ENCODE results near the gene VAV2.

Gene VAV2

GRCh38 chr9:133825555-133826218, 166.4 kb downstream of the VAV2 start:
- Histone ChIP-seq H3K27me3 (no peaks in the 10 kb centered on the region), H3K4me2 (peak overlapping the region in 4 of 11 experiments; percentile 2 to 18 (median 5); a peak in 2 of 22 replicates), H3K27ac (0 out of 22 replicates have a peak overlapping the region, but pooled peaks of 1 of the 11 experiments have one; percentile 15)

DNA sequence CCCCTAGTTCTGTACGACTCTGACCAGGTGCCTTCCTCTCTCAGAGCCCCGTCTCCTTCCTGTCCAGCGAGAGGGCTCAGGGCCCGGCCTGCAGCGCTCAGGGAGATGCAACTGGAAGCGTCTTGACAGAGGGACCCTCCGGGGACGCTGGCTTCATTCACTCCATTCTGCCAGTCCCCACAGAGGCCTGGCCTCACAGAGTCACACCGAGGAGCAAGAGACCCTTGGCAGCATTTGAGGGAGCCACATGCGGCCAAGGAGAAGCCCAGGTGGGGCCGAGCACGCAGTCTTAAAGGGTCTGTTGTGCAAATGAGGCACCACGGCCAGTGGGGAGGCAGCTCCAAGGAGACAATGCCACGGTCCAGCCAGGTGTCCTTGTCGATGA, 167.3 kb downstream of the VAV2 start:
- H3K27ac ChIP-seq: no peak overlapping the region
- peaks cover 0 to 79% (median 34%) of the 10 kb centered on the region in 11 experiments; a peak in 17 of 22 replicates for H4K20me1 ChIP-seq
- no peak overlapping the region for H3K9ac ChIP-seq
- peak overlapping the region in 2 of 11 experiments; percentile 81 to 84; a peak in 1 of 22 replicates for H3K4me2 ChIP-seq
- peaks cover 34 to 54% (median 49%) of the 10 kb centered on the region in 10 experiments for H3K4me1 ChIP-seq
- H3K9me3 ChIP-seq (replicated peaks in 1 of 11): no peaks in the 10 kb centered on the region
- no peak for TF ChIP-seq Cebpa-rat (IDR thresholded peaks at IDR 0.05)
- no peak overlapping the region for H3K4me3 ChIP-seq
- peaks cover 0 to 12% (median 3%) of the 10 kb centered on the region in 11 experiments; a peak in 7 of 22 replicates for H3K36me3 ChIP-seq
- no peaks in the 10 kb centered on the region for H3K27me3 ChIP-seq

More at GRCh38 chr9:133825555-133826218, 166.4 kb downstream of the VAV2 start:
- TF ChIP-seq Cebpa-rat (IDR thresholded peaks at IDR 0.05): 0 out of 22 replicates have a peak, but pooled peaks of 1 of the 11 experiments have one; percentile 50
- H3K36me3 ChIP-seq: peaks cover 0 to 19% (median 6%) of the 10 kb centered on the region in 11 experiments; a peak in 8 of 22 replicates
- no peak overlapping the region; a peak in 1 of 22 replicates for H3K9ac ChIP-seq
- peaks cover 37 to 54% (median 49%) of the 10 kb centered on the region in 10 experiments for H3K4me1 ChIP-seq
- peaks cover 0 to 73% (median 34%) of the 10 kb centered on the region in 11 experiments; a peak in 17 of 22 replicates for H4K20me1 ChIP-seq
- H3K4me3 ChIP-seq: no peak overlapping the region
- H3K9me3 ChIP-seq (replicated peaks in 1 of 11): no peaks in the 10 kb centered on the region

DNA sequence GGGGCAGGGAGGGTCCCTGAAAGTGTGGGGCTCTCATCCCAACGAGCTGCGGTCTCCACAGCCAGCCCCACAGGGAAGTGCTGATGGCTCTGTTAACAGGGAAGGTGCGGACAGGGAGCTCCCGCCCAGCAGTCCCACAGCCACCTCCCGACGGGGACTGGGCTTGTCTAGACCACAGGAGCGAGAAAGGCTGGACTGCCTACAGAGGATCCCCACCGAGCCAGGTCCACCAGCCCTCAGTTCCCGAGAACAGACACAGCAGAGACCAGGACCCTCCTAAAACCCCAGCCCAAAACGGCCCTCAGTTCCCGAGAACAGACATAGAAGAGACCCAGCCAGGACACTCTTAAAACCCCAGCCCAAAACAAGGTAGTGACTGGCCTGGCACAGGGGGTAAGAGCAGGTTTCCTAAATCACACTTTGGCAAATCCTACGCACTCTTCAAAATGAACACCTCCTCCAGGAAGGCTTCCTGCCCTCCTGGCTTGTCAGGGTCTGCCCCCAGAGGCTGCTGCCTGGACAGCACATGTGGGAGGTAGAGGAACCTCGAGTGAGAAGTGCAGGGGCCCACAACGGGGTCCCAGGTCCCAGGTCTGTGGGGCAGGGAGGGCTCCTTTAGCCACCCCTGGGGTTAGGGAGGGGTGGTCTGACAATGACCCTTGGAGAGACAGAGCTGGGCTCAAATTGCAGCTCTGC, 167.9 kb downstream of the VAV2 start:
- Histone ChIP-seq H4K20me1 (peaks cover 0 to 78% (median 34%) of the 10 kb centered on the region in 11 experiments; a peak in 17 of 22 replicates), H3K9me3 (replicated peaks in 1 of 11) (no peaks in the 10 kb centered on the region), H3K36me3 (peaks cover 0 to 11% (median 0%) of the 10 kb centered on the region in 11 experiments; a peak in 3 of 22 replicates), H3K9ac (peak overlapping the region in 4 of 11 experiments; percentile 13 to 41 (median 17); a peak in 4 of 22 replicates), H3K27me3 (no peaks in the 10 kb centered on the region), H3K4me1 (peaks cover 34 to 54% (median 49%) of the 10 kb centered on the region in 10 experiments), H3K4me2 (peak overlapping the region; percentile 61 to 84 (median 70)), H3K27ac (peak overlapping the region in 1 of 11 experiments; percentile 18; a peak in 1 of 22 replicates), H3K4me3 (no peak overlapping the region)
- TF ChIP-seq Cebpa-rat (IDR thresholded peaks at IDR 0.05): no peak

GRCh38 chr9:133823189-133824105, 168.7 kb downstream of the VAV2 start:
- Histone ChIP-seq H3K27ac (peak overlapping the region in 1 of 11 experiments; percentile 18; a peak in 1 of 22 replicates), H3K27me3 (no peaks in the 10 kb centered on the region), H3K4me2 (peak overlapping the region; percentile 61 to 84 (median 70)), H3K4me1 (peaks cover 34 to 54% (median 49%) of the 10 kb centered on the region in 10 experiments), H3K9me3 (replicated peaks in 1 of 11) (no peaks in the 10 kb centered on the region), H4K20me1 (peaks cover 0 to 70% (median 34%) of the 10 kb centered on the region in 11 experiments; a peak in 17 of 22 replicates), H3K9ac (peak overlapping the region in 4 of 11 experiments; percentile 13 to 41 (median 20); a peak in 5 of 22 replicates), H3K36me3 (peaks cover 0 to 8% (median 0%) of the 10 kb centered on the region in 11 experiments; a peak in 4 of 22 replicates), H3K4me3 (no peak overlapping the region)
- no peak for TF ChIP-seq Cebpa-rat (IDR thresholded peaks at IDR 0.05)

- Histone ChIP-seq H3K9ac (peak overlapping the region in 6 of 11 experiments; percentile 4 to 52 (median 26); a peak in 8 of 22 replicates), H3K4me3 (no peak overlapping the region), H3K9me3 (replicated peaks in 1 of 11) (no peaks in the 10 kb centered on the region), H3K4me2 (peak overlapping the region; percentile 61 to 84 (median 70)), H3K4me1 (peaks cover 34 to 54% (median 49%) of the 10 kb centered on the region in 10 experiments), H4K20me1 (peaks cover 0 to 67% (median 34%) of the 10 kb centered on the region in 11 experiments; a peak in 17 of 22 replicates), H3K36me3 (peaks cover 0 to 12% (median 4%) of the 10 kb centered on the region in 11 experiments; a peak in 5 of 22 replicates), H3K27me3 (no peaks in the 10 kb centered on the region), H3K27ac (peak overlapping the region in 3 of 11 experiments; percentile 8 to 32 (median 14); a peak in 3 of 22 replicates)
- TF ChIP-seq Cebpa-rat (IDR thresholded peaks at IDR 0.05): no peak
Observed at GRCh38 chr9:133822430-133823065, 169.6 kb downstream of the VAV2 start.

DNA sequence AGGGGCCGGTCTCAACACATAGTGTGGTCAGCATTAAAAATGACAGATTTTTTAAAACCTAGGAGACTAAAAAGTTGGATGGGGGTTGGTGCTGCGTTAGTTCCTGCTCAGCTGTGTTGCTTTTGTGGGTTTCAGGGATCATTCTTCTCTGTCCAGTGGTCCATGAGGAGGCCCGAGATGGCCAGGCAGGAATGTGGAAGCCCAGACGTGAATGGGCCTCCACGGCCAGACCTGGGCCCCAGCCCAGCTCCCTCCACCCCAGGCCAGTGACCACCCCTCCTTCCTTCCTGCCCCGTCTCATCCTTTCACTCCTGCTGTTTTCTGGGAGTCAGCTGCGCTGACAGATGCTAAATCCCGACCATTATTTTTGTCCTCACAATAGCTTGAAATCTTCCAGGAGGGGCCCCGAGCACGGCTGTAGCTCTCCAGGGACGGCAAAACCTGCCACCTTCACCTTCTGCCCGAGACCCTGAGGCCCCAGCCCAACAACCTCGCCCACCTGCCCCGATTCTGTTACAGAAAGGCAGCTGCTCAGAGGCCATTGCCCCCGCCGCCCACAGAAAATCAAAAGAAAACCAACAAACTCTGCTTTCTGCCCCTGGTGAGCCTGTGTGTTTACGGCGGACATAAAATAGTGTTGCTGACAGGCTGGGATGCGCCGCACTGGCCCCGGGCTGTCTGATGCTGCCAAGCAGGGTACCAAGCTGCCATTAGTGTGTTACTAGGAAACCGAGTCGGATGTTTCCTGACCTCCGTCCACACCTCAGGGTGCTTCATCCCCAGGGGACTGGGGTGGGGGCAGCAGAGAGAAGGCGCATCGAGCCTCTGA, 170.3 kb downstream of the VAV2 start:
- Histone ChIP-seq H3K4me2 (peak overlapping the region; percentile 61 to 84 (median 70)), H4K20me1 (peaks cover 0 to 64% (median 34%) of the 10 kb centered on the region in 11 experiments; a peak in 17 of 22 replicates), H3K4me1 (peaks cover 31 to 53% (median 48%) of the 10 kb centered on the region in 10 experiments), H3K27ac (peak overlapping the region in 3 of 11 experiments; percentile 8 to 32 (median 14); a peak in 4 of 22 replicates), H3K27me3 (no peaks in the 10 kb centered on the region), H3K36me3 (peaks cover 0 to 13% (median 5%) of the 10 kb centered on the region in 11 experiments; a peak in 5 of 22 replicates), H3K9me3 (replicated peaks in 1 of 11) (no peaks in the 10 kb centered on the region), H3K4me3 (no peak overlapping the region), H3K9ac (peak overlapping the region in 6 of 11 experiments; percentile 4 to 52 (median 26); a peak in 9 of 22 replicates)
- no peak for TF ChIP-seq Cebpa-rat (IDR thresholded peaks at IDR 0.05)

GRCh38 chr9:133819923-133820322, 172.2 kb downstream of the VAV2 start:
- no peak for TF ChIP-seq Cebpa-rat (IDR thresholded peaks at IDR 0.05)
- H3K4me2 ChIP-seq: no peak overlapping the region
- H3K4me3 ChIP-seq: no peak overlapping the region
- H3K9ac ChIP-seq: no peak overlapping the region
- peaks cover 27 to 51% (median 46%) of the 10 kb centered on the region in 10 experiments for H3K4me1 ChIP-seq
- peaks cover 0 to 2% (median 0%) of the 10 kb centered on the region in 11 experiments; a peak in 3 of 22 replicates for H3K27me3 ChIP-seq
- H3K9me3 ChIP-seq (replicated peaks in 1 of 11): peaks cover 0 to 3% (median 0%) of the 10 kb centered on the region in 11 experiments; a peak in 2 of 22 replicates
- H3K36me3 ChIP-seq: peaks cover 0 to 15% (median 5%) of the 10 kb centered on the region in 11 experiments; a peak in 8 of 22 replicates
- H3K27ac ChIP-seq: no peak overlapping the region
- peaks cover 0 to 55% (median 32%) of the 10 kb centered on the region in 11 experiments; a peak in 18 of 22 replicates for H4K20me1 ChIP-seq
